GM12874 (cell line): Measurements from ENCODE around the gene CTIF.

ENCODE experiments used
- TF ChIP-seq, protein P1 (sequence below): IDR thresholded peaks from 2 replicates; pipeline ENCODE4 v1.5.1; 2011; ENCODE audit warnings: low read depth, mild to moderate bottlenecking, control low read depth, low read length, moderate library complexity; ENCODE audit not compliant: insufficient read depth

CTIF gene

DNA sequence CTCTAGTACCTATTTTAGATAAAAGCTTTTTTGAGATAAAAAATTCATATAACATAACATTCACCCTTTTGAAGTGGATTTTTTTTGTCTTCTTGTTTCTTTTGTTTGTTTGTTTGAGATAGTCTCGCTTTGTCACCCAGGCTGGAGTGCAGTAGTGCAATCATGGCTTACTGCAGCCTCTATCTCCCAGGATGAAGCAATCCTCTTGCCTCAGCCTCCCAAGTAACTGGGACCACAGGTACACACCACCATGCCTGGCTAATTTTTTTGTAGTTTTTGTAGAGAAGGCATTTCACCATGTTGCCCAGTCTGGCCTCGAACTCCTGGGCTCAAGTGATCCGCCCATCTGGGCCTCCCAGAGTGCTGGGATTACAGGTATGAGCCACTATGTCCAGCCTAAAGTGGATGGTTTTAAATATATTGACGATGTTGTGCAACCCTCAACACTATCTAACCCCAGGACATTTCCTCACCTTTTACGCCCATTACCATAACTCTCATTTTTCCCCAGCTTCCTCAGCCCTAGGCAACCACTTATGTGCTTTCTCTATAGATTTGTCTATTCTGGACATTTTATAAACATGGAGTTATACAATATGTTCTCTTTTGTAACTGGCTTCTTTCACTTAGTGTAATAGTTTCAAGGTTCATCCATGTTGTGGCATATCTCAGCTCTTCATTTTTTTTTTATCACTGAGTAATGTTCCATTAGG lies 38.8 kb downstream of the CTIF start:
- TF ChIP-seq, protein P1, sequence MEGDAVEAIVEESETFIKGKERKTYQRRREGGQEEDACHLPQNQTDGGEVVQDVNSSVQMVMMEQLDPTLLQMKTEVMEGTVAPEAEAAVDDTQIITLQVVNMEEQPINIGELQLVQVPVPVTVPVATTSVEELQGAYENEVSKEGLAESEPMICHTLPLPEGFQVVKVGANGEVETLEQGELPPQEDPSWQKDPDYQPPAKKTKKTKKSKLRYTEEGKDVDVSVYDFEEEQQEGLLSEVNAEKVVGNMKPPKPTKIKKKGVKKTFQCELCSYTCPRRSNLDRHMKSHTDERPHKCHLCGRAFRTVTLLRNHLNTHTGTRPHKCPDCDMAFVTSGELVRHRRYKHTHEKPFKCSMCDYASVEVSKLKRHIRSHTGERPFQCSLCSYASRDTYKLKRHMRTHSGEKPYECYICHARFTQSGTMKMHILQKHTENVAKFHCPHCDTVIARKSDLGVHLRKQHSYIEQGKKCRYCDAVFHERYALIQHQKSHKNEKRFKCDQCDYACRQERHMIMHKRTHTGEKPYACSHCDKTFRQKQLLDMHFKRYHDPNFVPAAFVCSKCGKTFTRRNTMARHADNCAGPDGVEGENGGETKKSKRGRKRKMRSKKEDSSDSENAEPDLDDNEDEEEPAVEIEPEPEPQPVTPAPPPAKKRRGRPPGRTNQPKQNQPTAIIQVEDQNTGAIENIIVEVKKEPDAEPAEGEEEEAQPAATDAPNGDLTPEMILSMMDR = no peak

DNA sequence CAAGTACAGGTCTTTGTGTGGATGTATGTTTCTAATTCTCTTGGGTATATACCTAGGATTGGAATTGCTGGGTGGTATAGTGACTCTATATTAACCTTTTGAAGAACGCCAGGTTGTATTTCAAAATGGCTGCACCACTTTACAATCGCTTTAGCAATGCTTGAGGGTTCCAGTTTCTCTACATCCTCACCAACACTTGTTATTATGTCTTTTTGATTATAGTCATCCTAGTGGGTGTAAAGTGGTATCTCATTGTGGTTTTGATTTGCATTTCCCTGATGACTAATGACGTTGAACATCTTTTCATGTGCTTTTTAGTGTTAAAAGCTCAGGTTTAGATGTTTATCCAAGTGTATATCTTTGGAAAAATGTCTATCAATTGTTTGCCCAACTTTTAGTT lies 39.5 kb downstream of the CTIF start:
- TF ChIP-seq, protein P1 = no peak

DNA sequence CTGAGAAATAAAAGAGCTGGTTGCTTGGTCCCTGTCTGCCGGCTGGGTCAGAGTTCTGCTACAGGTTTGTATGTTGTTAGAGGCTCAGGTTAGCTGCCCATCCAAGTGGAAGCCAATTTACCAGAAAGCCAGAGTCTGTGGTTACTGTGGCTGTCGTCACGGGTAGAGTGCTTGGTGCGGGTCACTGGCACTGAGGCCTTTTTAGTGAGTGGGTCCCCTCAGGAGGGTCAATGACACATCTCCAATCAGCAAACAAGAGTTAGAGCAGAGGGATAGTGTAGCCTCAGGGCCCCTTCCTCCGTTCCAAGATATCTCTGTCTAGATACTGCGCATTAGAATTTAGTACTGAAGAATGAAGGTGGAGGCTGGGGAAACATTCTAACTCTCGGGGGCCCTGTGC lies 41.2 kb downstream of the CTIF start:
- TF ChIP-seq, protein P1 = no peak

- TF ChIP-seq, protein P1 = no peak
These were observed 42.0 kb downstream of the CTIF start for GRCh38 chr18:48580782-48581181.

- TF ChIP-seq, protein P1 = no peak
These were observed 42.4 kb downstream of the CTIF start for GRCh38 chr18:48581206-48581605.

GRCh38 chr18:48581941-48582340 lies 43.1 kb downstream of the CTIF start:
- TF ChIP-seq, protein P1 = no peak

GRCh38 chr18:48582946-48583345 lies 44.1 kb downstream of the CTIF start:
- TF ChIP-seq, protein P1 = no peak
